Brain microvascular endothelial cell (primary cell): ENCODE results near the gene MEG3.

Experiments
- DNase-seq: peaks from one replicate; pipeline ENCODE4 v3.0.0-alpha.2; 2020
- H3K27ac ChIP-seq: fragments of 250-450 bp; sonication (Bioruptor Pico); 2 replicates; pipeline ENCODE4 v1.5.1; 2020; ENCODE audit warnings: mild to moderate bottlenecking, moderate library complexity
- H3K27me3 ChIP-seq: fragments of 250-450 bp; sonication (Bioruptor Pico); replicated peaks from 2 replicates; pipeline ENCODE4 v1.5.1; 2020; ENCODE audit warnings: mild to moderate bottlenecking
- H3K36me3 ChIP-seq: fragments of 250-450 bp; sonication (Bioruptor Pico); replicated peaks from 2 replicates; pipeline ENCODE4 v1.5.1; 2020; ENCODE audit warnings: mild to moderate bottlenecking
- H3K4me3 ChIP-seq: 2 replicates; pipeline ENCODE4 v1.5.1; 2011; ENCODE audit warnings: low read depth, mild to moderate bottlenecking, control low read depth, low read length, moderate library complexity
- in situ Hi-C: cut with HindIII; loops from 2 replicates; pipeline ENCODE4 v1.10.0; 2017; ENCODE audit warnings: low sequenced_read_pairs, low pct_ligation_motif_present
- TF ChIP-seq, protein P1 (sequence below): IDR thresholded peaks from 2 replicates; pipeline ENCODE4 v1.5.1; 2011; ENCODE audit warnings: low read depth, mild to moderate bottlenecking, moderate library complexity, low read length, control low read depth, inconsistent platforms; ENCODE audit errors: missing control alignments

The MEG3 gene

DNA sequence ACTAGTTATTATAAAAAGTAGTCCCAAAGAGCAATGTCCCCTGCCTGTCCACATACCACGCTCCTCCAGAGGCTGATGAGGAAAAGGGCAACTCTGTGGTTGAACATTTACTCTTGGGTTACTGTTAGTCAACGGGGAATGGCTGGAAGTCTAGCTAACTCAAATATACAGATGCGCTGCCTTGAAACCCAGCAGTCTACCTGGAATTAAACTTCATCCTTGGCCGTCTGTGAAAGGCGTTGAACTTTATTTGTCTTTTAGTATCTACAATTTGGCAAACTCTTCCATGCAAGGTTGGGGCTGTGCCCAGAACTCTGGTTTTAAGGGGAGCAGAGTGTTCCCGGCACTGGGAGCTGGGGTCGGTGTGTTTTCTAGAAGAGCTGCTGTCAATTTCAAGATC, 3.9 kb upstream of the MEG3 start:
- in situ Hi-C loops: no loop called here
- TF ChIP-seq, protein P1, sequence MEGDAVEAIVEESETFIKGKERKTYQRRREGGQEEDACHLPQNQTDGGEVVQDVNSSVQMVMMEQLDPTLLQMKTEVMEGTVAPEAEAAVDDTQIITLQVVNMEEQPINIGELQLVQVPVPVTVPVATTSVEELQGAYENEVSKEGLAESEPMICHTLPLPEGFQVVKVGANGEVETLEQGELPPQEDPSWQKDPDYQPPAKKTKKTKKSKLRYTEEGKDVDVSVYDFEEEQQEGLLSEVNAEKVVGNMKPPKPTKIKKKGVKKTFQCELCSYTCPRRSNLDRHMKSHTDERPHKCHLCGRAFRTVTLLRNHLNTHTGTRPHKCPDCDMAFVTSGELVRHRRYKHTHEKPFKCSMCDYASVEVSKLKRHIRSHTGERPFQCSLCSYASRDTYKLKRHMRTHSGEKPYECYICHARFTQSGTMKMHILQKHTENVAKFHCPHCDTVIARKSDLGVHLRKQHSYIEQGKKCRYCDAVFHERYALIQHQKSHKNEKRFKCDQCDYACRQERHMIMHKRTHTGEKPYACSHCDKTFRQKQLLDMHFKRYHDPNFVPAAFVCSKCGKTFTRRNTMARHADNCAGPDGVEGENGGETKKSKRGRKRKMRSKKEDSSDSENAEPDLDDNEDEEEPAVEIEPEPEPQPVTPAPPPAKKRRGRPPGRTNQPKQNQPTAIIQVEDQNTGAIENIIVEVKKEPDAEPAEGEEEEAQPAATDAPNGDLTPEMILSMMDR: no peak

DNA sequence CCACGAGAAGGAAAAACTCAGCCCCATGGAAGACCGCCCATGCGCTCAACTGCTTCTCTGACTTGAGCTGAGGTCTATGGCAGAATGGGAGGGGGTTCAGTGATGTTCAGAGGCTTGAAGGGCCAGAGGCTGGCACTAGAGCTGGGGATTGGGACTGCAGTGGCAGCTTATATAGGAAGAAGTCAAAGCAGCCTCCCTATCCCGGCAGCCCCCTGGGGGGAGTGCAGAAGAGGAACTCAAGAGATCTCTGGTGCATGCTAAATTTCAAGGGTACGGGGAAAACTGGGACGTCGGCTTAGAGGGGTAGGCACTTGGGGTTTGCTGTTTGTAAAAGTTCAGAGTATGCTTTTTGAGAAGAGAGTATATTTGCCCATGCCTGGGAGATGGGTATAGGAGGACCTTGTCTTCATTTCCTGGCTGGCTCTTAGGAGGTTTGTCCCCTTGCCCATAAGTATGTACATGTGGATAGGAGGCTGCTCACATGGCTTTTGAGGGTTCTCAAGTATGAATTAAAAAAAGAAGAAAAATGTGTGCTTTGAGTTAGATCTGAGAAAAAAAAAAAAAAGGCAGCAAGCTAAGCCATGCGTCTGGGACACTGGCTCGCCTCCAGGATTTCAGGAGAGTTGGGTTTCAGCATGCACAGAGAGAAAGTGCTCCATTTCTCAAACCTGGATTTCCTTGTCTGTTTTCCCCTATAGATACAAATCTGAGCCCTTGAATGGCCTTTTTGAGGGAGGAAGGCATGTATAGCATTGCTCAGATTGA, 3.2 kb upstream of the MEG3 start:
- in situ Hi-C loops: no loop called here
- Histone ChIP-seq H3K4me3 (no peak overlapping the region), H3K36me3 (no peaks in the 10 kb centered on the region), H3K27me3 (no peaks in the 10 kb centered on the region), H3K27ac (no peak overlapping the region)
- no peak for DNase-seq
- TF ChIP-seq, protein P1: no peak

More for the DNA sequence above, 3.9 kb upstream of the MEG3 start:
- Histone ChIP-seq H3K4me3 (no peak overlapping the region), H3K27me3 (no peaks in the 10 kb centered on the region), H3K27ac (no peak overlapping the region), H3K36me3 (no peaks in the 10 kb centered on the region)
- DNase-seq: no peak

DNA sequence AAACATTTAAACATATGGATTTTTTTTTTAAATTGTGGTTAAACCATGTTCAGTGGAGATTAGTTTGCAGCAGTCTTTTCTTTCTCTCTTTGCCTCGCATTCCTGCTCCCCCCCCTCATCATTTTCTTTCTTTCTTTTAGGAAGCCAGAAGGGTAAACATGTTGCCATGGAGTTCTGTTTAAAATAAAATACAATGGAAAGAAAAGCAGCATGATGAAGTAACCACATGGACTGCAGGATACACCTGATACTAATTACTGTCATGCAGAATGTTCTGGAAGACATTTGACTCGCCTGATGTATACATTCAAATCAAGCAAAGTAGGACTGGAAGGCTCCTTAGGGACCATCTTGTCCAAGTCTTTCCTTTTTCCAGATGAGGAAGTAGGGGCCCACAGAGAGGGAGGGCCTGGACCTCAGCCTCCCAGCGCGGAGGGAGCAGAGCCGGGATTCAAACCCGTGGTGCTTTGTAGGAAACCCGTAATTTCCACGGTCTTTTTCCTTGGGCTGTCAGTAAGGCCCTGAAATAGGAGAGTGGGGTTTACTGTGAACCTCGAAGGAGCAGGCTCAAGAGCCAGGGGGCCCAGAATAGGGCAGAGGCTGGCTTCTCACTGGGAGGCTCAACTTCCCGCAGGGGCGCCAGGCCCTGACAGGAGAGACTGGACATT, 2.4 kb upstream of the MEG3 start:
- Histone ChIP-seq H3K36me3 (no peaks in the 10 kb centered on the region), H3K27me3 (no peaks in the 10 kb centered on the region), H3K27ac (no peak overlapping the region), H3K4me3 (no peak overlapping the region)
- TF ChIP-seq, protein P1: no peak
- in situ Hi-C loops: no loop called here
- no peak for DNase-seq

DNA sequence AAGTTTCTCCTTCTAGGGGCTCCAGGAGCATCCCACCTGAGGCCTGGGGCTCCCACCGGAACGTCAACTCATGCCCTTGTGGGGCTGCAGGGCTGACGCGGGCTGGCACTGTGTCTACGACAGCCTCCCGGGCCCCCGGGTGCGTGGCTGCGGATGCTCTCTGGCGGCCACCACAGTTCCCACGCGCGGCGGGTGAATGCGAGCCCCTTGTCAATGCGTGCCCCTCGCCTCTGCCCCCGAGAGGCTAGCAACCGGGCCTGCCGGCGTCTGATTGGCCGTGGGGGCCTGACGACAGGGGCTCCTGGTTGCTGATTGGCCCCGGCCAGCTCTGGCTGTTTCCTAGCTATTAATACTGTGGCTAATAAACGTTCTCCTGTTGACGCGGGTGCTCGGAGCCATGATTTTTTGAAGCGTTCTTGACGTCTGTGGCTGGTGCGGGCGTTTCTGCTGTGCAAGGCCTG, 1.8 kb upstream of the MEG3 start:
- TF ChIP-seq, protein P1: no peak
- Histone ChIP-seq H3K27me3 (no peaks in the 10 kb centered on the region), H3K36me3 (peaks cover under 1% of the 10 kb centered on the region), H3K27ac (no peak overlapping the region), H3K4me3 (no peak overlapping the region)
- in situ Hi-C loops: no loop called here
- peak; percentile 74 for DNase-seq

DNA sequence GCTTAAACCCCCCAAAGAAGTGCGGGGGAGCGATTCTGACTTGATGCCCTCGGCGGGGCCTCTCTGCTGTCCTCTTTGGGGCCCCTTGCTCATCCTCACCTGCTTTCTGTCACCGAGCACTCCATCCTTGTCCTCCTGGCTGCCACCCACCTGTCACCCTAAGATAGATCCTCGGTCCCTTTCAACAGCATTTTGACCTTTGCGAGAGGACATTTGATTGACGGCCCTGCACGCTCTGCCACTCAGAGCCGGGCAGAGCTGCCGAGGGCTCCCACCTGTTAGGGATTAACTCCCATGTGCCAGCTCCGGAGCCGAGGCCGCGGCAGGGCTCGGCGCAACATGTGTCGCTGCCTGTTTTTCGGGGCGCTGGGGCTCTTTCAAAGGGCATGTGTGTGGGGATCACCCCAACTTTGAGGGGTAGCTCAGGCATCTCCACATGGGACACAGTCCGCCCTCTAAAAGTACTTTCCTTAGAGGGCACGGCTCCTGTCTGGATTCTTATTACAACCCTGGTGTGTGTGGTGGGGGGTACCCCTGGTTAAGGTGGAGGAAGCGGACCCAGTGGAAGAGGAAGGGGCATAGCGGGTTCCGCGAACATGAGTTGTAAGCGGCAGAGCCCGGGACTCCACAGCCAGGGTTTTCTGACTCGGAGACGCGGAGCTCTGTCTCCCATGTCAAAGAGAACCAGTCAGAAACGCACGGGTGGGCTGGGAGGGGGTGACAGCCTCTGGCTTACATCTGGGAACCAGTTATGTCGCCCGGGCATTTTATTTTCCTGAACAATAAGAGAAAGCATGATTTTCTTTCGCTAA, 811 bp upstream of the MEG3 start:
- TF ChIP-seq, protein P1: no peak
- Histone ChIP-seq H3K4me3 (peak overlapping the region; percentile 82), H3K36me3 (peaks cover 5% of the 10 kb centered on the region), H3K27ac (peak overlapping the region; percentile 77), H3K27me3 (no peaks in the 10 kb centered on the region)
- in situ Hi-C loops: no loop called here
- DNase-seq: no peak
